HuH-7 (cell line): ENCODE results near the gene INTS15.
"Not testable (repeated sequence)": the region's sequence is repeated elsewhere in the genome, so short reads cannot be mapped to it uniquely, and the experiment has no call there.

ENCODE experiments used
- DNase-seq: peaks from one replicate; pipeline ENCODE4 v3.0.0; 2011; ENCODE audit warnings: low spot score

The INTS15 gene

DNA sequence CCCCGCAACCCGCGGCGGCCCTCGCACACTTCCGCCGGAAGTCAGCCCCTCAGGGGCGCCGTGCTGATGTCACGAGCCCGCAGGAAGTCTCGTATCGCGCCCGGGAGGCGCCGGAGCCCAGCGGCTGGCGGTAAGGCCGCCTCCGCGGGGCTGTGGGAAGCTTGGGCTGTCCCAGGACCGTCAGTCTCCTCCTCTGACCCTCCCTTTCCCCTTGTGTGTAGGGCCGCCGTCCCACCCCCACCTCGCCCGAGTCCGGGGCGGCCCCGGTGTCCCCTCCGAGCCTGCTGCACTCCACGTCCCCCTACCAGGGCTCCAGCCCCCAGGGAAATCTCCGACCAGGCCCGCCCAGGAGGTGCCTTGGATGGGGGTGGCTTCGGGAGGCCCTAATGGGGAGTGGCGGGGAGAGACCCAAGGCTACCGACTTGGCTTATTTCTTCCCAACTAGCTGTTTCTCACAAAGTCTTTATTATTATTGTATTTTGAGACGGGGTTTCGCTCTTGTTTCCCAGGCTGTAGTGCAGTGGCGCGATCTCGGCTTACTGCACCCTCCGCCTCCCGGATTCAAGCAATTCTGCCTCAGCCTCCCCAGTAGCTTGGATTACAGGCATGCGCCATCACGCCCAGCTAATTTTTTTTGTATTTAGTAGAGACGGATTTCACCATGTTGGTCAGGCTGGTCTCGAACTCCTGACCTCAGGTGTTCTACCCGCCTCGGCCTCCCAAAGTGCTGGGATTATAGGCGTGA lies 12.3 kb upstream of the INTS15 start, which contains the start of gene ZDHHC4:
Gene ZDHHC4, plus strand, starts transcription at position 86 of the 745 bp plus-strand sequence. CDS start 3,108 bp downstream, outside the sequence.
- peak; percentile 96 for DNase-seq

DNA sequence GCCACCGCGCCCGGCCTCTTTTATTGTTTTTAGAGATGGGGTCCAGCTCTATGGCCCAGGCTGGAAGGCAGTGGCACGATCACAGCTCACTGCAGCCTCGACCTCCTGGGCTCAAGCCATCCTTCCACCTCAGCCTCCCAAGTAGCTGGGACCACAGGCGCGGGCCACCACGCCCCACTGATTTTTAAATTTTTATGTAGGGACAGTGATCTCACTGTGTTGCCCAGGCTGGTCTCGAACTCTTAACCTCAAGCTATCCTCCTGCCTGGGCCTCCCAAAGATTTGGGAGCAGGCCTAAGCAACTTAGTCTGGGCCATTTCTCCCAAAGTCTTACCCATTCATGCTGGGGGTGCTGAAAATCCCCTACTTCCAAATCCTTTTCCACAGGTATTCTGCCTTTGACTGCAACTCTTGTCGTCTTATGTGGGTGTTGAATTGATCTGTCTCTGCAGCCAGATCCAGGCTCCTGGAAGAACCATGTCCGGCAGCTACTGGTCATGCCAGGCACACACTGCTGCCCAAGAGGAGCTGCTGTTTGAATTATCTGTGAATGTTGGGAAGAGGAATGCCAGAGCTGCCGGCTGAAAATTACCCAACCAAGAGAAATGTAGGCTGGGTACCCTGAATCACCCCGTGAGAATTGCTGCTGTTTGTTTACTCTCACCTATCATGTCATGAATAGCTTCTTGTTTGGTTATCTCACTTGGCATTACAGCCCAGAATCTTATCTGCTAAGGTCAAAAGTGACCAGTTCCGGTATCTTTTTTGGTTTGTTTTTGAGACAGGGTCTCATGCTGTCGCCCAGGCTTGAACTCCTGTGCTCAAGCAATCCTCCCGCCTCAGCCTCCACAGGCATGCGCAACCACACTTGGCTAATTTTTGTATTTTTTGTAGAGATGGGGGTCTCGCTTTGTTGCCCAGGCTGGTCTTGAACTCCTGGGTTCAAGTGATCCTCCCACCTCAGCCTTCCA lies 11.4 kb upstream of the INTS15 start:
- DNase-seq: peak; percentile 88

DNA sequence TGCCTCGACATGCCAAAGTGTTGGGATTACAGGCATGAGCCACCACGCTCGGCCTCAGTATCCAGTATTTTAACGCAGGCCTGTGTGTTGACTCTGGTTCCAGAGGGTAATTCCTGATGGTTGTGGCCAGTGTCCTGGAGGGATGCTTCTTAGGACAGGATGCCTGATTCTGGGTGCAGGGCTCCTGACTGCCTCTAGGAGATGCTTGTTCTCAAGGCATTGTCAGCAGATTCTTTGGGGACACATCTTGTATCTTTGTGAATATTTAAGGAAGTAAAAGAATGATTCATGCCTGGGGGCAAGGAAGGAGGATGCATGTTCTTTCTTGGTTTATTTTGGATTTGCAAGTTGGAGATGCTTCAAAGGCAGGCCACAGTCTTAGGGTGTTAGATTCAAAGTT lies 10.4 kb upstream of the INTS15 start:
- DNase-seq: no peak

DNA sequence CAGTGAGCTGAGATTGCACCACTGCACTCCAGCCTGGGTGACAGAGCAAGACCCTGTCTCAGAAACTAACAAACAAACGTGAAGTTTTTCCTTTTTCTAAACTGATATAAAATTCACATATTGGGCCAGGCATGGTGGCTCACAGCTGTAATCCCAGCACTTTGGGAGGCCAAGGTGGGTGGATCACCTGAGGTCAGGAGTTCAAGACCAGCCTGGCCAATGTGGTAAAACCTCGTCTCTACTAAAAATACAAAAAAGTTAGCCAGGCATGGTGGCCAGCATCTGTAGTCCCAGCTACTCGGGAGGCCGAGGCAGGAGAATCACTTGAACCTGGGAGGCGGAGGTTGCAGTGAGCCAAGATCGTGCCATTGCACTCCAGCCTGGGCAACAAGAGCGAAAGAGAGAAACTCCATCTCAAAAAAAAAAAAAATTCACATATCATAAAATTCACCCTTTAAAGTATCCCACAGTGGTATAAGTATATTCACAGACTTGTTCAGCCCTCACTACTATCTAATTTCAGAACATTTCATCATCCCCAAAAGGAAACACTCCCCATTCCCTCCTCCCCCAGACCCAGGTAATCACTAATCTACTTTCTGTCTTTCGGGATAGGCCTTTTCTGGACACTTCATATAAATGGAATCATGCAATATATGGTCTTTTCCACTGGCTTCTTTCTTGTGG lies 3.9 kb upstream of the INTS15 start:
- DNase-seq: not testable (repeated sequence)

DNA sequence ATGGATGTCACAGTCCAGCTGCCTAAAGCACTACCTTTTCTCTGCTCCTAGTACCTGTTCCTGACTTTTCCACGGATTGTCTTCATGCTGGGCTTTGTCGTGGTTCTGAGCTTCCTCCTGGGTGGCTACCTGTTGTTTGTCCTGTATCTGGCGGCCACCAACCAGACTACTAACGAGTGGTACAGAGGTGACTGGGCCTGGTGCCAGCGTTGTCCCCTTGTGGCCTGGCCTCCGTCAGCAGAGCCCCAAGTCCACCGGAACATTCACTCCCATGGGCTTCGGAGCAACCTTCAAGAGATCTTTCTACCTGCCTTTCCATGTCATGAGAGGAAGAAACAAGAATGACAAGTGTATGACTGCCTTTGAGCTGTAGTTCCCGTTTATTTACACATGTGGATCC lies 1.3 kb upstream of the INTS15 start:
- DNase-seq: no peak

DNA sequence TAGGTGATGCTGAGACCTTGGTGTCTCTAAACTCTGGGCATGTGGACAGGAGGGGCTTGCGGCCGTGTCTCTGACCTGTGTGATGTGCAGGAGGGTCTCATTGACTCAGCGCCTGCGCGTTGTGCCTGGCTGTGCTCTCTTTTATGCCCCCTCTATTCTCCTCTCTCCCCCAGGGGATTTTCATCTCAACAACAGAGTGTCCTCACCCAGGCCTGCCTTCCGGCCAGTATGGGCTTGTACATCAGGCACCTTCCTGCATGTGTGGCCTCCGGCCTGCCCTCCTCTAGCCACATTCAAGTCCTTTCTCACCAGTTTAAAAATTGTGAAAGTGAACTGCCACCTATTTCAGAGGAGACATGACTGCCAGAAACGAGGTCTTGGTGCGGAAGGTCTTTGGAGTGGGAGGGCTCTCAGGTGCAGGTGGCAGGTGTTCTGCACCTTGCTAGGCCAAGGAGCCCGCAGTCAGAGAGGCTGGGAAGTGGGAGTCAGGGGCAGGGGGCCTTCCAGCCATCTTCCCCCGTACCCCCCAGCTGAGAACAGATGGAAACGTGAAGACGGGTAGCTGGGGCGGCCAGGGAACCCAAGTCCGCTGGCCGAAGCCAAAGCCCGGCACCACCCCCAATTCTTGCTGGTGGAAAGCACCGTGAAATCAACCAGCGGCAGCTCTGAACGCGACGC lies 531 bp upstream of the INTS15 start:
- DNase-seq: no peak

DNA sequence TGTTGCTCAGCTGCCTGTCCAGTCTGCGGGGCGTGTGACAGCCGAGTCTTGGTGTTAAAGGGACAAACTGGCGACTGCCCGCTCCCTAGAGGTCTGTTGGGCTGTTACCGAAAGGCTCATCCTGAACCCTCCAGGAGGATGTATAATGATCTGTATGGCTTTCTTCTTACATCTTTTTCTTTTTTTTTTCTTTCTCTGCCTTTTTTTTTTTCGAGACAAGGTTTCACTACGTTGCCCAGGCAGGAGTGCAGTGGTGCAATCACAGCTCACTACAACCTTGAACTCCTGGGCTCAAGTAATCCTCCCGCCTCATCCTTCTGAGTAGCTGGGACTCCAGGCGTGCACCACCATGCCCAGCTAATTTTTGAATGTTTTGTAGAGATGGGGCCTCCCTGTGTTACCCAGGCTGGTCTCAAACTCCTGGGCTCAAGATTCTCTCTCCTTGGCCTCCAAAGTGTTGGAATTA lies 857 bp downstream of the INTS15 start:
- peak; percentile 75 for DNase-seq

DNA sequence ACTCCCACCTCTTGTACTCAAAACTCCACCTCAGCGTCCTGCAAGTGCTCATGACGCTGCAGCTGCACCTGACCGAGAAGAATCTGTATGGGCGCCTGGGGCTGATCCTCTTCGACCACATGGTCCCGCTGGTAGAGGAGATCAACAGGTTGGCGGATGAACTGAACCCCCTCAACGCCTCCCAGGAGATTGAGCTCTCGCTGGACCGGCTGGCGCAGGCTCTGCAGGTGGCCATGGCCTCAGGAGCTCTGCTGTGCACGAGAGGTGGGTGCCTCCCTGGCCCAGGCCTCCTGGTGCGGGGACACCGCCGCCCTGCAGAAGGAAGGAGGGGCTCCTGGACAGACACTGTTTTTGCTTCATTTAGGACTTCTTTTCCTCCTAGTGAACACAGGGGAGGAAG lies 10.3 kb downstream of the INTS15 start:
- no peak for DNase-seq

DNA sequence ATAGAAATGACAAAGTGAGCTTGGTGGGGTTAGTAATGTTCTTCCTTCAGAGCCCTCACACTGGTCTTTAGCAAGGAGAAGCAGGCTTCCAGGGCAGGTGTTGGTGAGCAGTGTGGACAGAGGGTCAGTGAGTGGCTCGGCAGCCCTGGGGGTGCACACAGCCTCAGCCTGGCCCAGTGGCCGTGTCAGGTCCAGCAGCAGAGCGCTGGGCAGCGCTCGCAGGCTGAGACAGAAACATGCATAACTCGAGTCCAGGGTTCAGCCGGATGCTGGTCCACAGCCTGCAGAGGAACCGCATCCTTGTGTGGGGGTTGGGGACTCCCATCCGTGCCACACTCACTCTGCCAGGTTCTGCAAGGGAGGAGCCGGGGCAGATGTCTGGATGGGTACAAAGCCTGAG lies 14.6 kb downstream of the INTS15 start:
- DNase-seq: no peak

DNA sequence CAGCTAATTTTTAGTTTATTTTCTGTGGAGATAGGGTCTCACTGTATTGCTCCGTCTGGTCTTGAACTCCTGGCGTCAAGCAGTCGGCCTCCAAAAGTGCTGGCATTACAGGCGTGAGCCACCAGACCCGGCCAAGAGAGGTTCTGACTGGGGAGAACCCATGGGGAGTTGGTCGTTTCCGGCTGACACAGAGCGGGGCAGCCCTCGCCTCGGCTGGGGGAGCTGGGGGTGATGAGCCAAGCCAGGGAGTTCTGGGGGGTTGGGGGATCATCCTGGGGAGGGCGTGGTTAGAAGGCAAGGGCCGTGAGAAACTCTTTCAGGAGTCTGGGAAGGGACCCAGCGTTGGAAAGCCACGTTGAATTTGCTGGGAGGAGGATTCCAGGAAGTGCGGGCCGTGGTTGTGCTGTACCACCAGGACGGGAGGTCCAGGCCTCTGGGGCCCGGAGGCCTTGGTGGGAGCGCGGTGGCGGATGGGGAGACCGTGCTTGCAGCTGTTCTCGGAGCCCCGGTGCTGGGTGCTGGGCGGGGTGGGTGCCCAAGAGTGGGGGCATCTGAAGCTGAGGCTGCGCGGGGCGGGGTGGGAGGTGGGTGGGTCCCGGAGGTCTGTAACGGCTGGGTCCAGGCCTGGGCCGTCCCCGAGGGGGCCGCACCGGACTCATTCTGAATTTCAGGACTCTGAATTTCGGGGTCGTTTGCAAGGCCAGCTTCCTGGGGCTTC lies 17.2 kb downstream of the INTS15 start:
- no peak for DNase-seq

DNA sequence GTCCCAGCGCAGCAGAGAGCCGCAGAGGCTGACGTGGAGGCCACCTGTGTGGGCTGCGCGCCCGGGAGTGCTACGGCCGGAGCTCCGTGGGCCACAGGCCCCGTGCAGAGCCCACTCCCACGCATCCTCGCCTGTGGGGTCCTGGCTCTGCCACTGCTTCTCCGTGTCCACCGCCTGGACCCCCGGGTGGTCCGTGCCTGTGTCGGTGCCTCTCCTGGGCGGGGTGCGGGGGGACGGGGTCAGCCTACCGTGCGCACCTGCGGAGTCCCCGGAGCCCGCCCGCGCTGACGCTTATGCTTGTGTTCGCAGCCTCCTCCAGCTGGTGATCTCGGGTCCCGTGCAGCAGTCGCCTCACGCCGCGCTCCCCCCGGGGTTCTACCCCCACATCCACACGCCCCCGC lies 17.8 kb downstream of the INTS15 start:
- no peak for DNase-seq

DNA sequence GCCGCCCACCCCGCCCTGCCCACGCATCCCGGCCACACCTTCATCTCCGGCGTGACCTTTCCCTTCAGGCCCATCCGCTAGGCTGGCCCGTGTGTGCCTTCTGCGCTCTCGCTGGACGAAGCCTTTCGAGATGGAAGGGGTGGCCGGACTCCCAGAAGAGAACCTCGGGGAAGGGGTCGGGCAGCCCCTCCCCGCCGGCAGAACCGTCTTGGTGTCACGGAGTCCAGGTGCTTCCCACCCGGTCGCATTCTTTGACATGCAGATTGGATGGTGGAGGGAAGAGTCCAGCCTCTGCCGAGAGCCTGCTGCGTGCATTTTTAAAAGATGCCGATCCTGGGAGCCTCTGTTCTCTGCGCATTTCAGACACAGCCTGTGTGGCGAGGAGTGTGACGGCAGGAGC lies 18.3 kb downstream of the INTS15 start:
- DNase-seq: no peak

DNA sequence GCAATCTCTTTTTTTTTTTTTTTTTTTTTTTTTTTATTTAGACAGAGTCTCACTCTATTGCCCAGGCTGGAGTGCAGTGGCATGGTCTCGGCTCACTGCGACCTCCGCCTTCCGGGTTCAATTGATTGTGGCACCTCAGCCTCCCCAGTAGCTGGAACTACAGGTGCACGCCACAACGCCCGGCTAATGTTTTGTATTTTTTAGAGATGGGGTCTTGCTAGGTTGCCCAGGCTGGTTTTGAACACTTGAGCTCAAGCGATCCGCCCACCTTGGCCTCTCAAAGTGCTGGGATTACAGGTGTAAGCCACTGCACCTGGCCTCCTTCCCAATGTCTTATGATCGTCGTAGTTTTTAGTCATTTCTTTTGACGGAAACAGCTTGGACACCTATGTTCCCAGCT lies 19.0 kb downstream of the INTS15 start:
- no peak for DNase-seq

DNA sequence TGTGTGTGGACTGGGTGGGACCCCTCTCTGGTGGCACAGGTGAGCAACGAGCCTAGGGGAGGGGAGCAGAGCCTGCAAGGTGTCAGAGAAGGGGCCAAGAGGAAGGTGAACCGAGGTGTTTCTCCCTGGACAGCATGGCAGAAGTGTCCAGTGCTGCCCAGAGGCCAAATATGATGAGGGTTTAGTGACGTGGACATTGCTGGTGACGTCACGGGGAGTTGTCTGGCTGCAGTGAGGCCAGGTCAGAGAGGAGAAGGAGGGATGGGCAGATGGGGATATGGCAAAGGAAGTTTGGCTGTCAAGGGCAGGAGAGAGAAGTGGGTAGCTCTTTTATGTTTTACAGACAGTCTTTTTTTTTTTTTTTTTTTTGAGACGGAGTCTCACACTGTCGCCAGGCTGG lies 23.0 kb downstream of the INTS15 start:
- DNase-seq: no peak

DNA sequence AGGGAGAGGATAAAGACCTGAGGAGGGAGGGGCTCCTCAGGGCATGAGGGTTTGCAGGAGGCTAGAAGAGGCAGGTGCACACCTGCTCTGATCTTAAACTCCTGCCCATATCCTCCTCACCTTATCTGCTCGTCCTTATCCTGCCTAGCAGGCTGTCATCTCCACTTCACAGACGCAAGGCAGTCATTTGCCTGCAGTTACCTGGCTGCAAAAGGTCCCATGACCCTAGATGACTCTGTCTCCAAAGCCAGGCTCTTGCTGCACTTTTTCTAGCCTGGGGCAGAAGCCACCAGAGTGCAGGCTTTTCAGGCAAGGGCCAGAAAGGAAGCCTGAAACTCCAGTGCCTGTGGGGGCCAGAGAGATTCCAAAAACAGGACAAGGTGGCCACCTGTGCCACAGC lies 23.9 kb downstream of the INTS15 start:
- DNase-seq: no peak

DNA sequence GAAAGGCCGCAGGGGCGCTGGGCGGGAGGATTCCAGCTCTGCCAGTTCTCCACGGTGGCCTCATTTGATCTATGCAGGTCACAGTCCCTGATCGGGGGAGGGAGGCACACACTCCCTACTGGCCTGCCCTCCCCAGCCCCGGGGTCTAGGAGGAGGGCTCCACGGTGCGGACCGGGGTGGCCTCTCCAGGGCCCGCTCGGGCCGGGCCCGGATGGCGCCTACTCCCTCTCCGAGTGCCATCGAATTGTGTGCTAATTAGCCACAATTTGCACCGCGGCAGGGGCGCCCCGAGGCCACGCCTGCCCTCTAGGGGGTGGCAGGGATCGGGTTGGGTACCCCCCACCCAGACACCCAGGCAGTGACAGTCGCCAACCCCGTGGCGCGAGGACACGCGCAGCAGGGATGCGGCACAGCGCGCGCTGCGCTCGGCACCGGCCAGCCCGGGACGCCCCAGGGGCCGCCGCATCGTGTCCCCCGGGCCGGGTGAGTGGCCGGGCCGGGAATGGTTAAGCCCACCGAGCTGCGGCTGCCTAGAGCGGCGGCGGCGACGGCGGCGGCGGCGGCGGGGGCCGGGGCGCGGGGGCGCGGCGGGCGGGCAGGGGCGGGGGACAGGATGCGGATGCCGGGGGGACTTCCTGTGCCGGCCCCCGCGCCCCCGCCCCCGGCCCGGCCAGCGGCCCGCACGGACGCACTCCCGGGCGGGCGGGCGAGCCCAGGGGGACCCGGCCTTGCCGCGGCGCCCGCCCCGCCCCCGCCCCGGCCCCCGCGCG lies 25.3 kb downstream of the INTS15 start, which contains the start of gene ZNF853:
Gene ZNF853, plus strand, starts transcription at position 658 of the 770 bp plus-strand sequence. CDS start 565 bp downstream, outside the sequence.
- peak; percentile 50 for DNase-seq

DNA sequence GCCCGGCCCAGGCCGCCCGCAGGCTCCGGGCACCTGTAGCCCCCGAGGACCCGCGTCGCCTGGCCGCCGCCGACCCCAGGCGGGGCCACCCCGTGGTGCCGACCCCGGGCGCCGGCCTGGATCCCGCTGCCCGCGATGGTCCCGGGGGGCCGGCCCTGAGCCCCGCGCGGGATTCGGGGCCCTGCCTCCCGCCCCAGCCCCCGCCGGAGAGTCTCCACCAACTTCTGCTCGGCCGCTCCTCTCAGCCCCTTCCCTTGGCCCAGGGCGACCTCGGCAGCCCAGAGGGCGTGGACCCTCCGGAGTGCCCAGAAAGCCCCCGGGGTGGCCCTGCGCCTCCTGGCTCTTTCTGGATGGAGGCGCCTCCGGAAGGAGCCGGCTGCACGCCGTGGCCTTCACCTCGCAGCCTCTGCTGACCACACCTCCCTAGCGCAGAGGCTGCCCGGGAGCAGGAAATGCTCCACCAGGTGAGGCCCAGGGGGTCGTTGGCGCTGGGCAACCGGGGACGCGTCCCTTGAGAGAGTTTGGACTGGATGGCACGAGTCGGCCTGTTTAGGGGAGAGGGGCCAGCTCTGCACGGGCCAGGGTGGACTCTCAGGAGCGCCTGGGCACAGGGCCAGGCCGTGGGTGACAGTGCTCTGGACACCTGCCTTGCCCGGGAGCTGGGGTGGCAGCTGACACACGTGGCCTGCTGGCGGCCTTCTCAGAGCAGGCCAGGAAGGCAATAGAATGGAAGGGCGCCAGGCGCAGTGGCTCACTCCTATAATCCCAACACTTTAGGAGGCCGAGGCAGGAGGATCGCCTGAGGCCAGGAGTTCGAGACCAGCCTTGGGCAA lies 26.1 kb downstream of the INTS15 start:
- DNase-seq: peak; percentile 85

DNA sequence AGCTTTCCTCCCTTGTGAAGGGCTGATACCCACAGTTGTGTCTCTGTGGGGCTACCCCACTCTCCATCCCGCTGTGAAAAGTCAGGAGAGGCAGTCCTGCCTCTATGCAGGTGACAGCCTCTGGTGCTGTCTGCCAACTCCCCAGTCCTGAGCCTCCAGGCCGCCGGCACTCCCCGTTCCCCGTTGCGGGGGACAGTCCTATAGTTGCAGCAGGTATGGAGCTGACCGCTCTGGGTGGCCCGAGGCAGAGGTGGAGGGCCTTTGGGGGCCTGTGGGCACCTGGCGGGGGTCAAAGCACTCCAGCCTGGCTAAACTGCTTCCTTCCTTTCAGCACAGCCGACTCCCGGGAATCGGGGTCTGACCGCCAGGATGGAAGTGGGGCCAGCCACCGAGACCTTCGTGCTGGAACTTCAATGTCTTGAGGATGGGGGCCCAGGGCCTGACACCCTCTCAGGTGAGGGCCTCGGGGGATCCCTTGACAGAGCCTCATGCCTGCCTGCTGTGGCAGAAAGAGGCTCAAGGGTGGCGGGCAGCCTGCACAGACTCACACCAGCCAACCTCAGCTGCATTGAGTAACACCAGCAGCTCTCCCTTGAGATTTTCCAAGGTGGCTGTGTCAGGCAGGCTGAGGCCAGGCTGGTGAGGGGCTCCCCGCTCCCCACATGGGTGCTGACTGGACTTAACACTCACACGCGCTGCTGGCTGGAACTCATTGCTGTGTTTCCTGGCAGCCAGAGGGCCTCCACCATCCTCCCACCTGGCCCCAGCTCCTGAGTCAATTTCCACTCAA lies 27.2 kb downstream of the INTS15 start:
- DNase-seq: no peak
